A549 treated with AZD9567 at 1 μM for 4 hours (cell line): Measurements from ENCODE around the gene PDCL3. TPM values are rescaled to one million over a fixed set of nuclear protein-coding genes. Genes with fewer than 3 reads are reported as not detected.

Experiments used
- total RNA-seq: library from RNA; stranded (reverse); fragments of 200-300 nt; extraction: Qiagen RNA extraction; gene quantifications from 5 replicates; pipeline ENCODE4 v1.2.3, GENCODE V29; 2022; ENCODE audit not compliant: insufficient read depth

Gene PDCL3
- 37.0 to 53.7 TPM (median 38.5 TPM) in 5 replicates for total RNA-seq

DNA sequence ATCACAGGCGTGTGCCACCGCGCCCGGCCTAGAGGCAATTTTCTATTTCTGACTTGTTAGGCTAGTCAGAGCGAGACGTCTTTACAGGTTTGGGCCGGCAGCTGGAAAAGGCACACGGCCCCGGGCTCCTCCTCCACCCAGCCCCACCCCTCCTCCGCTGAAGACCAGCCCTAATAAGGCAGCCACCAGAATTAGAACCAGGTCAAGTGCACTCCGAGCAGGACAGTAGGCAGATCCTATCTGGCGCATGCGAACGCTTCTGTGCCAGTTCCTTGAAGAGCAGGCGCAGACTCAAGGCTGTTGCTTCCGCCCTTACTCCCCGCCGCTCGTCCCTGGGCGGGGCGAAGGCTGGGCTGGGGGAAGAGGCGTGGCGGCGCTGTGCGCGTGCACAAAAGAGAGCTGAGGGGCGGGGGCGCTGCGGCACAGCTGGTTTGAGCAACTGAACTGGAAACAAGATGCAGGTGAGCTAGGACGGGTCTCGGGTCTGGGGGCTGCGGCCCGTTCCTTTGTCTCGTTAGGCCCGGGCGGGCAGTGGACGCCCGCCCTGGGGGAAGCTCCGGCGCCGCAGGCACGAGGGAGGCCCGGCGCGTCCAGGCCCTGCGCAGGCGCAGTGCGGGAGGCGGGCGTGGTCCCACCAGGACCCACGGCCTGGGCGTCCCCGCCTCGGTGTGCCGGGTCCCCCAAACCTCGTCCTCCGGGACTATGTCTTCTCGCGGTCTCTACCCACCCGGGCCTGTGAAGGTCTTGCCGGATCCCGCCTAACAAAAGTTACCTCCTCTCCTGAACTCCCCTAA lies at the start of gene PDCL3:
TSS of gene PDCL3 (plus strand) at position 381 of the 794 bp plus-strand sequence. CDS start at position 456, 75 bp downstream.

Other genes starting within 250 kb of the PDCL3 start
- gene LONRF2, start 240.5 kb upstream of the PDCL3 start, total RNA-seq = 2.1 to 3.1 TPM (median 2.5 TPM) in 5 replicates
- gene CHST10, start 145.3 kb upstream of the PDCL3 start, total RNA-seq = 13.3 to 24.3 TPM (median 14.7 TPM) in 5 replicates
- not detected in 5 replicates for gene NMS, start 92.5 kb upstream of the PDCL3 start, total RNA-seq